Spleen (tissue), 7 donors: ENCODE measurements around the gene RRP1B.

ENCODE experiments used
- POLR2A ChIP-seq, 3 donors: fragments of 450-650 bp; IDR thresholded peaks; one replicate each; pipeline ENCODE4 v1.5.1; 2017; ENCODE audit warnings: antibody characterized with exemption in 3 of 3, mild to moderate bottlenecking in 1 of 3
- TF ChIP-seq, protein P1 (sequence below), 11 experiments: fragments of 200-600 bp in 7 of 11; fragments of 450-650 bp in 4 of 11; sonication (generic) in 4 of 11; IDR thresholded peaks in 8 of 11; conservative IDR thresholded peaks in 3 of 11; 1 replicate in 7 of 11; 2 replicates in 4 of 11; pipeline versions ENCODE4 v1.4.0 to v1.8.0; 2016 to 2021; ENCODE audit warnings: antibody characterized with exemption in 11 of 11, inconsistent platforms in 4 of 11, mild to moderate bottlenecking in 1 of 11
- donor health status: DM: no; HTN: no; CAD: no; lungs with moderate emphysema.
- donor health status: DM: no; HTN: no; CAD: no.
- donor health status: DM: no; HTN: no; CAD: no.

DNA sequence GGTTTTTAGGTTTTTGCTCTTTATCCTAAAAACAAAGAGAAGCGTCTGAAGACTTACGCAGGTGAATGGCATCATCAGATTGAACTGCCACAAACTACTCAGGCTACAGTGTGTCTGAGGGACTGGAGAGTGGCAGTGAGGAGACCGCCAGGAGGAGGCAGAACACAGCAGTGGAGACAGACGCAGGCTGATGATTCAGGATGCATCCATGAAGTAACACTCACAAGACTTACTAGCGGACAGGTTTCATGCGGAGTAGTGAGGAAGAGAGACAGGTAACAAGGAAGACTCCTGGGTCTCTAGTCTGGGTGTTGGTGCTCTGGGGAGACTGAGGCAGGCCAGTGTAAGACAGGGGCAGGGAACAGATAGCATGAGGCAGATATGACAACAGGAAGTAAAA, 5.7 kb upstream of the RRP1B start:
- no peak for TF ChIP-seq POLR2A (IDR thresholded peaks at IDR 0.05)
- TF ChIP-seq, protein P1, sequence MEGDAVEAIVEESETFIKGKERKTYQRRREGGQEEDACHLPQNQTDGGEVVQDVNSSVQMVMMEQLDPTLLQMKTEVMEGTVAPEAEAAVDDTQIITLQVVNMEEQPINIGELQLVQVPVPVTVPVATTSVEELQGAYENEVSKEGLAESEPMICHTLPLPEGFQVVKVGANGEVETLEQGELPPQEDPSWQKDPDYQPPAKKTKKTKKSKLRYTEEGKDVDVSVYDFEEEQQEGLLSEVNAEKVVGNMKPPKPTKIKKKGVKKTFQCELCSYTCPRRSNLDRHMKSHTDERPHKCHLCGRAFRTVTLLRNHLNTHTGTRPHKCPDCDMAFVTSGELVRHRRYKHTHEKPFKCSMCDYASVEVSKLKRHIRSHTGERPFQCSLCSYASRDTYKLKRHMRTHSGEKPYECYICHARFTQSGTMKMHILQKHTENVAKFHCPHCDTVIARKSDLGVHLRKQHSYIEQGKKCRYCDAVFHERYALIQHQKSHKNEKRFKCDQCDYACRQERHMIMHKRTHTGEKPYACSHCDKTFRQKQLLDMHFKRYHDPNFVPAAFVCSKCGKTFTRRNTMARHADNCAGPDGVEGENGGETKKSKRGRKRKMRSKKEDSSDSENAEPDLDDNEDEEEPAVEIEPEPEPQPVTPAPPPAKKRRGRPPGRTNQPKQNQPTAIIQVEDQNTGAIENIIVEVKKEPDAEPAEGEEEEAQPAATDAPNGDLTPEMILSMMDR (IDR thresholded peaks at IDR 0.05 in 8 of 11, conservative IDR thresholded peaks at IDR 0.05 in 3 of 11): no peak
